Tibial nerve (tissue), 3 donors: Measurements from ENCODE around the gene ZDHHC9.

Experiments
- CTCF ChIP-seq, 5 experiments: fragments of 200-600 bp in 3 of 5; fragments of 450-650 bp in 2 of 5; sonication (generic) in 3 of 5; IDR thresholded peaks; one replicate each; pipeline ENCODE4 v1.5.1; 2016 to 2019; ENCODE audit warnings: antibody characterized with exemption in 5 of 5, mild to moderate bottlenecking in 3 of 5, moderate library complexity in 2 of 5
- POLR2A ChIP-seq, 2 donors: fragments of 450-650 bp; IDR thresholded peaks; one replicate each; pipeline ENCODE4 v1.6.1; 2017; ENCODE audit warnings: antibody characterized with exemption in 2 of 2, mild to moderate bottlenecking in 2 of 2, moderate library complexity in 2 of 2

- TF ChIP-seq CTCF (IDR thresholded peaks at IDR 0.05) (no peak), POLR2A (IDR thresholded peaks at IDR 0.05) (no peak)
These were observed 53.5 kb downstream of the ZDHHC9 start for GRCh38 chrX:129790146-129790545.
